Endothelial cell of umbilical vein (primary cell): Measurements from ENCODE around the gene SLC15A1. TPM values are rescaled to one million over a fixed set of nuclear protein-coding genes. Genes with fewer than 3 reads are reported as not detected.

Experiments used
- BruUV-seq: library from RNA; stranded (reverse); fragments of 400-500 nt; replicated peaks from 2 replicates; lab custom pipeline; 2021; lab: Mats Ljungman, UMichigan
- CTCF ChIA-PET: fragments of 300-600, 350-600 bp; sonication (Branson Sonifier 250); formaldehyde crosslinking; loops from one replicate; lab custom pipeline; 2021; ENCODE audit warnings: antibody characterized with exemption, inconsistent platforms; lab: Charles Lee
- POLR2A ChIA-PET: fragments of 300-600, 350-600 bp; sonication (Branson Sonifier 250); formaldehyde crosslinking; loops from one replicate; lab custom pipeline; 2021; ENCODE audit warnings: antibody characterized with exemption, inconsistent platforms; lab: Charles Lee
- DNase-seq: peaks from one replicate; pipeline ENCODE4 v3.0.0-alpha.2; 2011; ENCODE audit warnings: low read depth, low spot score
- FAIRE-seq: peaks from 2 replicates; lab custom pipeline; 2011; peaks lifted over from hg19 to GRCh38; lab: Jason Lieb, UNC
- H2AFZ ChIP-seq: 2 replicates; pipeline ENCODE4 v1.6.0; 2012; ENCODE audit warnings: low read depth, low read length, control low read depth, inconsistent platforms
- H3K27ac ChIP-seq: 2 replicates; pipeline ENCODE4 v1.5.1; 2011; ENCODE audit warnings: low read depth, mild to moderate bottlenecking, control low read depth, low read length, moderate library complexity; ENCODE audit not compliant: insufficient read depth
- H3K27me3 ChIP-seq, 2 experiments: 2 replicates each; pipeline versions ENCODE4 v1.6.0 to v1.6.1; 2011; ENCODE audit warnings: low read length in 2 of 2, mixed read lengths in 1 of 2; ENCODE audit not compliant: control insufficient read depth in 2 of 2, insufficient read depth in 2 of 2
- H3K36me3 ChIP-seq, 2 experiments: 2 replicates in 1 of 2; 3 replicates in 1 of 2; pipeline ENCODE4 v1.5.1; 2011; ENCODE audit warnings: low read length in 2 of 2, mild to moderate bottlenecking in 1 of 2, moderate library complexity in 1 of 2; ENCODE audit not compliant: control insufficient read depth in 2 of 2, insufficient read depth in 2 of 2; ENCODE audit errors: extremely low read depth in 1 of 2
- H3K4me1 ChIP-seq: 3 replicates; pipeline ENCODE4 v1.5.1; 2011; ENCODE audit warnings: mild to moderate bottlenecking, low read length; ENCODE audit not compliant: control insufficient read depth, insufficient read depth; ENCODE audit errors: extremely low read depth
- H3K4me2 ChIP-seq: 2 replicates; pipeline ENCODE4 v1.6.1; 2011; ENCODE audit warnings: low read length, control low read depth, mixed read lengths; ENCODE audit not compliant: insufficient read depth
- H3K4me3 ChIP-seq, 3 experiments: fragments of 200-600 bp in 1 of 3; sonication (generic), shearing (Covaris generic) in 1 of 3; replicated peaks in 1 of 3; 2 replicates each; pipeline ENCODE4 v1.5.1; 2011 to 2016; ENCODE audit warnings: control low read depth in 3 of 3, low read length in 3 of 3, mild to moderate bottlenecking in 2 of 3, inconsistent platforms in 1 of 3, low read depth in 1 of 3, moderate library complexity in 1 of 3; ENCODE audit not compliant: insufficient read depth in 1 of 3
- H3K79me2 ChIP-seq: 2 replicates; pipeline ENCODE4 v1.6.0; 2012; ENCODE audit warnings: low read length, inconsistent platforms; ENCODE audit not compliant: control insufficient read depth, insufficient read depth
- H3K9ac ChIP-seq: replicated peaks from 2 replicates; pipeline ENCODE3; 2011; ENCODE audit warnings: low read length, control low read depth; ENCODE audit not compliant: insufficient read depth; ENCODE audit errors: extremely low read depth
- H3K9me1 ChIP-seq: replicated peaks from 3 replicates; pipeline ENCODE4 v1.6.0; 2011; ENCODE audit warnings: mild to moderate bottlenecking, low read length; ENCODE audit not compliant: control insufficient read depth, insufficient read depth; ENCODE audit errors: extremely low read depth
- H3K9me3 ChIP-seq: replicated peaks from 2 replicates; pipeline ENCODE4 v1.5.1; 2012; ENCODE audit warnings: low read length, inconsistent platforms; ENCODE audit not compliant: control insufficient read depth, insufficient read depth
- H4K20me1 ChIP-seq: replicated peaks from 2 replicates; pipeline ENCODE3; 2011; ENCODE audit warnings: mild to moderate bottlenecking, low read length; ENCODE audit not compliant: control insufficient read depth, insufficient read depth; ENCODE audit errors: extremely low read depth
- EZH2 ChIP-seq: IDR thresholded peaks from 2 replicates; pipeline ENCODE4 v1.6.1; 2012; ENCODE audit warnings: borderline replicate concordance, low read depth, mild to moderate bottlenecking, moderate library complexity, low read length, inconsistent platforms; ENCODE audit not compliant: severe bottlenecking
- FOS ChIP-seq: IDR thresholded peaks from 2 replicates; pipeline ENCODE4 v1.6.1; 2011; ENCODE audit warnings: mild to moderate bottlenecking, low read length, moderate library complexity, borderline replicate concordance; ENCODE audit not compliant: insufficient read depth
- GATA2 ChIP-seq: IDR thresholded peaks from 2 replicates; pipeline ENCODE4 v1.7.0; 2011; ENCODE audit warnings: low read depth, mild to moderate bottlenecking, moderate library complexity, mixed read lengths, low read length; ENCODE audit not compliant: insufficient read length, insufficient read depth
- JUN ChIP-seq: IDR thresholded peaks from 2 replicates; pipeline ENCODE4 v1.6.1; 2011; ENCODE audit warnings: borderline replicate concordance, low read depth; ENCODE audit not compliant: insufficient read length, insufficient read depth
- MYC ChIP-seq: IDR thresholded peaks from one replicate; pipeline ENCODE4 v1.6.1; 2011; ENCODE audit warnings: mild to moderate bottlenecking, low read depth, low read length
- POLR2A ChIP-seq: IDR thresholded peaks from 2 replicates; pipeline ENCODE4 v1.6.1; 2012; ENCODE audit warnings: low read depth, mild to moderate bottlenecking, control low read depth, low read length
- POLR2AphosphoS5 ChIP-seq: IDR thresholded peaks from 2 replicates; pipeline ENCODE4 v1.6.1; 2012; ENCODE audit warnings: low read depth, mild to moderate bottlenecking, control low read depth, low read length, moderate library complexity; ENCODE audit not compliant: insufficient read depth
- dilution Hi-C: fragments of 300-500 bp; cut with MboI; formaldehyde crosslinking; loops from one replicate; pipeline ENCODE4 v1.15.0; 2019; ENCODE audit warnings: low sequenced_read_pairs; ENCODE audit not compliant: extremely low pct_ligation_motif_present
- intact Hi-C: fragments of 100-400 bp; cut with micrococcal nuclease; formaldehyde crosslinking; loops from one replicate; pipeline ENCODE4 v1.10.0; 2022
- polyA plus RNA-seq, 4 experiments: library from polyadenylated mRNA; depleted of rRNA in 3 of 4; stranded (reverse) in 3 of 4; unstranded in 1 of 4; fragments of >200 nt; gene quantifications; 2 replicates each; pipeline versions ENCODE4 v1.2.1 to v1.2.3, GENCODE V29; 2011 to 2012; ENCODE audit warnings: missing spikeins in 1 of 4
- total RNA-seq: library from RNA; stranded (reverse); gene quantifications from 2 replicates; pipeline ENCODE4 v1.2.3, GENCODE V29; 2021
- TF ChIP-seq, protein P1 (sequence below), 2 donors: IDR thresholded peaks; 1 replicate in 1 of 2; 2 replicates in 1 of 2; pipeline ENCODE4 v1.5.1; 2011; ENCODE audit warnings: low read length in 2 of 2, mild to moderate bottlenecking in 2 of 2, moderate library complexity in 2 of 2, control low read depth in 1 of 2, inconsistent platforms in 1 of 2, low read depth in 1 of 2; ENCODE audit not compliant: insufficient read depth in 1 of 2; ENCODE audit errors: extremely low read depth in 1 of 2
- TF ChIP-seq, protein P2 (sequence below): IDR thresholded peaks from 2 replicates; pipeline ENCODE4 v1.6.1; 2011; ENCODE audit not compliant: insufficient read depth, insufficient read length

SLC15A1 gene
- total and polyA plus RNA-seq, 2 donors (not counting 3 experiments of a cell fraction or from before 2014, with no cell fraction given) = not detected

DNA sequence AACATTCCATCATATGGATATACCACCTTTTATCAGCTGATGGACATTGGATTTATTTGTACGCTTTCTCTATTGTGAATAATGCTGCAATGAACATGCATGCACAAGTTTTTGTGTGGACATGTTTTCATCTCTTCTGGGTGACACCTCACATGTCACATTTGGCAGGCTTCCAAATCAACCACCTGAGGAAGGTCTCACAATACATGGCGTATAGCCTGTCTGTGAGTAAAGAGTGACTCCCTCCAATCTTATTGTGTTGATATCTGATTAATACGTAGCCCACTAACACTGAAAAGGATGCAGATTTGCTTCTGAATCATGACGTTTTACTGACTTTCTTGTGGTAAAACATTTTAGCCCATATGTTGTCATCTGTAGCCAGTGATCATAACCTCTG, 61.1 kb downstream of the SLC15A1 start:
- Histone ChIP-seq H3K79me2 (no peaks in the 10 kb centered on the region), H3K4me3 (no peak overlapping the region), H3K4me1 (no peaks in the 10 kb centered on the region), H3K4me2 (no peak overlapping the region), H2AFZ (no peak overlapping the region), H3K9ac (no peak overlapping the region), H4K20me1 (no peaks in the 10 kb centered on the region), H3K9me3 (no peaks in the 10 kb centered on the region), H3K27me3 (peaks cover under 1 to 12% of the 10 kb centered on the region in 2 experiments), H3K27ac (no peak overlapping the region), H3K36me3 (no peaks in the 10 kb centered on the region), H3K9me1 (no peaks in the 10 kb centered on the region)
- dilution Hi-C loops (no loop called here), intact Hi-C loops (no loop called here)
- FAIRE-seq (no peak), DNase-seq (no peak)
- TF ChIP-seq, protein P1, sequence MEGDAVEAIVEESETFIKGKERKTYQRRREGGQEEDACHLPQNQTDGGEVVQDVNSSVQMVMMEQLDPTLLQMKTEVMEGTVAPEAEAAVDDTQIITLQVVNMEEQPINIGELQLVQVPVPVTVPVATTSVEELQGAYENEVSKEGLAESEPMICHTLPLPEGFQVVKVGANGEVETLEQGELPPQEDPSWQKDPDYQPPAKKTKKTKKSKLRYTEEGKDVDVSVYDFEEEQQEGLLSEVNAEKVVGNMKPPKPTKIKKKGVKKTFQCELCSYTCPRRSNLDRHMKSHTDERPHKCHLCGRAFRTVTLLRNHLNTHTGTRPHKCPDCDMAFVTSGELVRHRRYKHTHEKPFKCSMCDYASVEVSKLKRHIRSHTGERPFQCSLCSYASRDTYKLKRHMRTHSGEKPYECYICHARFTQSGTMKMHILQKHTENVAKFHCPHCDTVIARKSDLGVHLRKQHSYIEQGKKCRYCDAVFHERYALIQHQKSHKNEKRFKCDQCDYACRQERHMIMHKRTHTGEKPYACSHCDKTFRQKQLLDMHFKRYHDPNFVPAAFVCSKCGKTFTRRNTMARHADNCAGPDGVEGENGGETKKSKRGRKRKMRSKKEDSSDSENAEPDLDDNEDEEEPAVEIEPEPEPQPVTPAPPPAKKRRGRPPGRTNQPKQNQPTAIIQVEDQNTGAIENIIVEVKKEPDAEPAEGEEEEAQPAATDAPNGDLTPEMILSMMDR (IDR thresholded peaks at IDR 0.05; ENCODE audit: extremely low read depth in 1 of 2, insufficient read depth in 1 of 2, low read depth in 1 of 2, low read length in 2 of 2) = no peak
- no peak for TF ChIP-seq POLR2A
- no peak for TF ChIP-seq EZH2
- TF ChIP-seq JUN = no peak
- no peak for TF ChIP-seq POLR2AphosphoS5
- no peak for TF ChIP-seq MYC
- TF ChIP-seq GATA2 = no peak
- no peak for TF ChIP-seq FOS
- TF ChIP-seq, protein P2, sequence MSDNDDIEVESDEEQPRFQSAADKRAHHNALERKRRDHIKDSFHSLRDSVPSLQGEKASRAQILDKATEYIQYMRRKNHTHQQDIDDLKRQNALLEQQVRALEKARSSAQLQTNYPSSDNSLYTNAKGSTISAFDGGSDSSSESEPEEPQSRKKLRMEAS = no peak
- POLR2A ChIA-PET = no interaction called here
- CTCF ChIA-PET = interaction anchor here (1.4 kb wide), 1 partner anchor 18 kb away, joined by 3 read pairs; no protein-coding TSS in a partner anchor
- BruUV-seq = no TSS peak
